ENCODE data around the gene PBX1. TPM values are rescaled to one million over a fixed set of nuclear protein-coding genes. Genes with fewer than 3 reads are reported as not detected.

The PBX1 gene
- total RNA-seq, 1 experiment from 2014 or later: 102 TPM

- ChIA-PET CTCF (interaction anchor here (2.3 to 2.7 kb wide), 2 partner anchors 11 to 25 kb away, joined by 8 to 14 read pairs; no protein-coding TSS in a partner anchor), POLR2A (no interaction called here)
- TF ChIP-seq E2F5 (CRISPR knock-in tag; IDR thresholded peaks at IDR 0.05) (no peak), AFF4 (CRISPR knock-in tag; IDR thresholded peaks at IDR 0.05; ENCODE audit: borderline replicate concordance) (no peak), GABPB1 (CRISPR knock-in tag; IDR thresholded peaks at IDR 0.05) (no peak), ZNF281 (CRISPR knock-in tag; IDR thresholded peaks at IDR 0.05) (no peak), NFATC4 (CRISPR knock-in tag; IDR thresholded peaks at IDR 0.05) (no peak), ZMAT4 (CRISPR knock-in tag; IDR thresholded peaks at IDR 0.05) (no peak), NR1H2 (CRISPR knock-in tag; IDR thresholded peaks at IDR 0.05) (no peak), NFE2L1 (CRISPR knock-in tag; IDR thresholded peaks at IDR 0.05) (no peak), E2F1 (CRISPR knock-in tag; IDR thresholded peaks at IDR 0.05) (no peak), ZNF219 (CRISPR knock-in tag; IDR thresholded peaks at IDR 0.05; ENCODE audit: borderline replicate concordance) (no peak), ATF6 (CRISPR knock-in tag; IDR thresholded peaks at IDR 0.05) (no peak), ZNF232 (CRISPR knock-in tag; IDR thresholded peaks at IDR 0.05) (no peak), SMAD3 (CRISPR knock-in tag; IDR thresholded peaks at IDR 0.05; ENCODE audit: borderline replicate concordance) (no peak), PRRX2 (CRISPR knock-in tag; IDR thresholded peaks at IDR 0.05) (no peak), ZNF532 (CRISPR knock-in tag; IDR thresholded peaks at IDR 0.05; ENCODE audit: borderline replicate concordance) (no peak)
- no peak for ATAC-seq
- Mint-ChIP-seq H3K4me1 (peaks cover 79% of the 10 kb centered on the region), H3K9me3 (no peaks in the 10 kb centered on the region), H3K36me3 (no peaks in the 10 kb centered on the region), H3K27ac (peak overlapping the region; percentile 76), H3K27me3 (ENCODE audit: low read depth) (no peaks in the 10 kb centered on the region), H3K4me3 (no peak overlapping the region)
- no peak for DNase-seq (ENCODE audit: low spot score)
These were observed 89.7 kb downstream of the PBX1 start for GRCh38 chr1:164648636-164649035.
